GM12878 (cell line): Measurements from ENCODE around the gene SPATS2L. TPM values are rescaled to one million over a fixed set of nuclear protein-coding genes. Genes with fewer than 3 reads are reported as not detected.

Source experiments
- FOXK2 ChIP-seq: fragments of 450-650 bp; IDR thresholded peaks from 2 replicates; pipeline ENCODE4 v1.6.1; 2017; ENCODE audit warnings: mild to moderate bottlenecking, moderate library complexity
- HDAC6 ChIP-seq: fragments of 200-600 bp; sonication (generic); IDR thresholded peaks from one replicate; pipeline ENCODE4 v1.8.0; 2017; ENCODE audit warnings: antibody characterized with exemption; ENCODE audit not compliant: unreplicated experiment
- RAD21 ChIP-seq: IDR thresholded peaks from 2 replicates; pipeline ENCODE4 v1.6.1; 2011; ENCODE audit warnings: mild to moderate bottlenecking, low read depth, low read length, moderate library complexity; ENCODE audit not compliant: insufficient read depth
- polyA plus RNA-seq, 11 experiments: library from polyadenylated mRNA; depleted of rRNA in 4 of 11; unstranded in 6 of 11; stranded (reverse) in 5 of 11; fragments of >200 nt; fragmentation: Nextera tagmentation in 4 of 11; fragmentation: Illumina TruSeq in 1 of 11; extraction: Ambion mirVana in 4 of 11; extraction: Trizol in 1 of 11; gene quantifications; 1 replicate in 1 of 11; 2 replicates in 10 of 11; pipeline versions ENCODE4 v1.2.1 to v1.2.3, GENCODE V29; 2011 to 2016; ENCODE audit warnings: inconsistent platforms in 2 of 11, missing spikeins in 2 of 11, low read depth in 1 of 11
- total RNA-seq, 4 experiments: library from RNA; depleted of rRNA in 3 of 4; stranded (reverse); fragments of >200 nt in 3 of 4; fragmentation: Illumina TruSeq in 1 of 4; extraction: Trizol in 1 of 4; gene quantifications; 2 replicates each; pipeline versions ENCODE4 v1.2.1 to v1.2.3, GENCODE V29; 2013 to 2021
- TF ChIP-seq, protein P1 (sequence below): fragments of 450-650 bp; IDR thresholded peaks from 2 replicates; pipeline ENCODE4 v1.6.1; 2017; ENCODE audit warnings: mild to moderate bottlenecking, moderate library complexity
- TF ChIP-seq, protein P2 (sequence below): fragments of 450-650 bp; formaldehyde crosslinking; IDR thresholded peaks from 2 replicates; pipeline ENCODE4 v1.5.0; 2022; ENCODE audit warnings: mild to moderate bottlenecking, missing genetic modification characterization

The SPATS2L gene
- total and polyA plus RNA-seq, 10 of the 15 experiments (the other 5 are each of a cell fraction or from before 2014, with no cell fraction given): 5.2 to 30.0 (median 20.1) TPM

DNA sequence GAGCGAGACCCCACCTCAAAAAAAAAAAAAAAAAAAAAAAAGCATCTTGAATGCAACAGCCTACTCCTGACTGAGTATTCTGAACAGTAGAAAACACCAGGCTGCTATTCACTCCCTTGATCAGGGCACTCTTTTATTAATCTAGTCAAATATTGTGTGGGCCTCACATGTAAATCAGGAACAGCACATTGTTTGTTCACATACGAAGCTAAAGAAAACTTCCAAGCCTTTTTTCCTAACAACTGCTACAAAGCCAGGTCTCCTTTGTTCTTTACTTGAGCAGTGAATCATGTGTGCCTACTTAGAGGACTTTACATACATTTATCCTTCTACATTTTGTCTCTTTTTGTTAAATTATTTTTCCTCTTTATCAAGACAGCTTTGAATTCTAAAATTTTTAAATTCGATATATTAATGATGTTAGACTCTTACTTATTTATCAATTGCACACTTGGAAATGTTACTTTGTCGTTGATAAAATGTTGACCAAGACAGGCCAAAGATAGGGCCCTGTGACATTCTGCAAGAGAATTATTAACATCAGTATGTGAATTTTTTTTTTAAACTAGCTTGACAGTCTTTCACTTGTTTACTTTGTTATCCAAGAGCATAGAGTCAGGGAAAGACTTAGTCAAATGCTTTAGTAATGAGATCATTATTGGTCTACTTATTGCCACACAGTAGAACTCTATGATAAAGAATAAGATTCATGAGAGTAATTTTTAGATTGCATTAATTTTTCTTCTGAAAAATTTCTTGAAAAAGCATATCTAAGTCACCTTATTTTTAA is 13.2 kb downstream of the SPATS2L start (continued):
- TF ChIP-seq, protein P1, sequence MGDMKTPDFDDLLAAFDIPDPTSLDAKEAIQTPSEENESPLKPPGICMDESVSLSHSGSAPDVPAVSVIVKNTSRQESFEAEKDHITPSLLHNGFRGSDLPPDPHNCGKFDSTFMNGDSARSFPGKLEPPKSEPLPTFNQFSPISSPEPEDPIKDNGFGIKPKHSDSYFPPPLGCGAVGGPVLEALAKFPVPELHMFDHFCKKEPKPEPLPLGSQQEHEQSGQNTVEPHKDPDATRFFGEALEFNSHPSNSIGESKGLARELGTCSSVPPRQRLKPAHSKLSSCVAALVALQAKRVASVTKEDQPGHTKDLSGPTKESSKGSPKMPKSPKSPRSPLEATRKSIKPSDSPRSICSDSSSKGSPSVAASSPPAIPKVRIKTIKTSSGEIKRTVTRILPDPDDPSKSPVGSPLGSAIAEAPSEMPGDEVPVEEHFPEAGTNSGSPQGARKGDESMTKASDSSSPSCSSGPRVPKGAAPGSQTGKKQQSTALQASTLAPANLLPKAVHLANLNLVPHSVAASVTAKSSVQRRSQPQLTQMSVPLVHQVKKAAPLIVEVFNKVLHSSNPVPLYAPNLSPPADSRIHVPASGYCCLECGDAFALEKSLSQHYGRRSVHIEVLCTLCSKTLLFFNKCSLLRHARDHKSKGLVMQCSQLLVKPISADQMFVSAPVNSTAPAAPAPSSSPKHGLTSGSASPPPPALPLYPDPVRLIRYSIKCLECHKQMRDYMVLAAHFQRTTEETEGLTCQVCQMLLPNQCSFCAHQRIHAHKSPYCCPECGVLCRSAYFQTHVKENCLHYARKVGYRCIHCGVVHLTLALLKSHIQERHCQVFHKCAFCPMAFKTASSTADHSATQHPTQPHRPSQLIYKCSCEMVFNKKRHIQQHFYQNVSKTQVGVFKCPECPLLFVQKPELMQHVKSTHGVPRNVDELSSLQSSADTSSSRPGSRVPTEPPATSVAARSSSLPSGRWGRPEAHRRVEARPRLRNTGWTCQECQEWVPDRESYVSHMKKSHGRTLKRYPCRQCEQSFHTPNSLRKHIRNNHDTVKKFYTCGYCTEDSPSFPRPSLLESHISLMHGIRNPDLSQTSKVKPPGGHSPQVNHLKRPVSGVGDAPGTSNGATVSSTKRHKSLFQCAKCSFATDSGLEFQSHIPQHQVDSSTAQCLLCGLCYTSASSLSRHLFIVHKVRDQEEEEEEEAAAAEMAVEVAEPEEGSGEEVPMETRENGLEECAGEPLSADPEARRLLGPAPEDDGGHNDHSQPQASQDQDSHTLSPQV: no peak
- TF ChIP-seq RAD21 (no peak), HDAC6 (no peak), FOXK2 (no peak)
- TF ChIP-seq, protein P2, sequence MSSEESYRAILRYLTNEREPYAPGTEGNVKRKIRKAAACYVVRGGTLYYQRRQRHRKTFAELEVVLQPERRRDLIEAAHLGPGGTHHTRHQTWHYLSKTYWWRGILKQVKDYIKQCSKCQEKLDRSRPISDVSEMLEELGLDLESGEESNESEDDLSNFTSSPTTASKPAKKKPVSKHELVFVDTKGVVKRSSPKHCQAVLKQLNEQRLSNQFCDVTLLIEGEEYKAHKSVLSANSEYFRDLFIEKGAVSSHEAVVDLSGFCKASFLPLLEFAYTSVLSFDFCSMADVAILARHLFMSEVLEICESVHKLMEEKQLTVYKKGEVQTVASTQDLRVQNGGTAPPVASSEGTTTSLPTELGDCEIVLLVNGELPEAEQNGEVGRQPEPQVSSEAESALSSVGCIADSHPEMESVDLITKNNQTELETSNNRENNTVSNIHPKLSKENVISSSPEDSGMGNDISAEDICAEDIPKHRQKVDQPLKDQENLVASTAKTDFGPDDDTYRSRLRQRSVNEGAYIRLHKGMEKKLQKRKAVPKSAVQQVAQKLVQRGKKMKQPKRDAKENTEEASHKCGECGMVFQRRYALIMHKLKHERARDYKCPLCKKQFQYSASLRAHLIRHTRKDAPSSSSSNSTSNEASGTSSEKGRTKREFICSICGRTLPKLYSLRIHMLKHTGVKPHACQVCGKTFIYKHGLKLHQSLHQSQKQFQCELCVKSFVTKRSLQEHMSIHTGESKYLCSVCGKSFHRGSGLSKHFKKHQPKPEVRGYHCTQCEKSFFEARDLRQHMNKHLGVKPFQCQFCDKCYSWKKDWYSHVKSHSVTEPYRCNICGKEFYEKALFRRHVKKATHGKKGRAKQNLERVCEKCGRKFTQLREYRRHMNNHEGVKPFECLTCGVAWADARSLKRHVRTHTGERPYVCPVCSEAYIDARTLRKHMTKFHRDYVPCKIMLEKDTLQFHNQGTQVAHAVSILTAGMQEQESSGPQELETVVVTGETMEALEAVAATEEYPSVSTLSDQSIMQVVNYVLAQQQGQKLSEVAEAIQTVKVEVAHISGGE (CRISPR knock-in tag): no peak
